Neural progenitor cell (in vitro differentiated cells): ENCODE data around the gene PDK4. TPM values are rescaled to one million over a fixed set of nuclear protein-coding genes. Genes with fewer than 3 reads are reported as not detected.
A peak's percentile ranks its signal among the peaks of the same experiment; 100 is the strongest.

Experiments
- DNase-seq: peaks from one replicate; pipeline ENCODE4 v3.0.0-alpha.2; 2016; ENCODE audit warnings: low spot score
- H2AFZ ChIP-seq: fragments of 200-600 bp; sonication (generic); replicated peaks from 2 replicates; pipeline ENCODE4 v1.6.1; 2016; ENCODE audit warnings: antibody characterized with exemption
- H3F3A ChIP-seq: fragments of 200-600 bp; sonication (generic); 2 replicates; pipeline ENCODE4 v1.6.1; 2016; ENCODE audit warnings: antibody characterized with exemption, low read depth
- H3K27ac ChIP-seq: fragments of 200-600 bp; sonication (generic); 2 replicates; pipeline ENCODE4 v1.5.1; 2016; ENCODE audit warnings: mild to moderate bottlenecking
- H3K27me3 ChIP-seq: fragments of 200-600 bp; sonication (generic); 2 replicates; pipeline ENCODE4 v1.6.1; 2016; ENCODE audit warnings: mild to moderate bottlenecking, moderate library complexity
- H3K36me3 ChIP-seq: fragments of 200-600 bp; sonication (generic); 2 replicates; pipeline ENCODE4 v1.5.1; 2016
- H3K4me1 ChIP-seq: fragments of 200-600 bp; sonication (generic); 2 replicates; pipeline ENCODE4 v1.6.1; 2016; ENCODE audit warnings: mixed run types
- H3K4me2 ChIP-seq: fragments of 200-600 bp; sonication (generic); 2 replicates; pipeline ENCODE4 v1.6.1; 2016
- H3K4me3 ChIP-seq: fragments of 200-600 bp; sonication (generic); 2 replicates; pipeline ENCODE4 v1.5.1; 2016
- H3K79me2 ChIP-seq: fragments of 200-600 bp; sonication (generic); 2 replicates; pipeline ENCODE4 v1.6.1; 2016; ENCODE audit warnings: low read depth
- H3K9ac ChIP-seq: fragments of 200-600 bp; sonication (generic); 2 replicates; pipeline ENCODE4 v1.6.1; 2016
- H3K9me3 ChIP-seq: fragments of 200-600 bp; sonication (generic); 2 replicates; pipeline ENCODE4 v1.5.1; 2016; ENCODE audit warnings: low read depth
- H4K20me1 ChIP-seq: fragments of 200-600 bp; sonication (generic); 2 replicates; pipeline ENCODE4 v1.6.1; 2016; ENCODE audit warnings: low read depth
- H3K27ac Mint-ChIP-seq: 3 replicates; pipeline ENCODE4 v1.8.0; 2021; ENCODE audit warnings: mixed read lengths
- H3K27me3 Mint-ChIP-seq: 2 replicates; pipeline ENCODE4 v1.8.0; 2022; ENCODE audit warnings: low read depth, mild to moderate bottlenecking, inconsistent platforms, moderate library complexity, mixed read lengths; ENCODE audit not compliant: insufficient read depth
- H3K36me3 Mint-ChIP-seq: 3 replicates; pipeline ENCODE4 v1.8.0; 2021; ENCODE audit warnings: mixed read lengths
- H3K4me1 Mint-ChIP-seq: 3 replicates; pipeline ENCODE4 v1.8.0; 2021; ENCODE audit warnings: mixed read lengths
- H3K4me3 Mint-ChIP-seq: 3 replicates; pipeline ENCODE4 v1.8.0; 2021; ENCODE audit warnings: mild to moderate bottlenecking, moderate library complexity, mixed read lengths
- H3K9me3 Mint-ChIP-seq: 3 replicates; pipeline ENCODE4 v1.8.0; 2020; ENCODE audit warnings: mixed read lengths
- EZH2 ChIP-seq: fragments of 200-600 bp; sonication (generic); IDR thresholded peaks from 2 replicates; pipeline ENCODE4 v1.6.1; 2017; ENCODE audit warnings: antibody characterized with exemption, mild to moderate bottlenecking, moderate library complexity
- EZH2phosphoT487 ChIP-seq: fragments of 200-600 bp; sonication (generic); IDR thresholded peaks from 2 replicates; pipeline ENCODE4 v1.6.1; 2017; ENCODE audit warnings: antibody characterized with exemption
- total RNA-seq: library from RNA; depleted of rRNA; stranded (reverse); fragments of >200 nt; gene quantifications from 2 replicates; pipeline ENCODE4 v1.2.3, GENCODE V29; 2015; ENCODE audit warnings: low replicate concordance
- TF ChIP-seq, protein P1 (sequence below): fragments of 200-600 bp; sonication (generic); IDR thresholded peaks from 2 replicates; pipeline ENCODE4 v1.5.1; 2017; ENCODE audit warnings: antibody characterized with exemption, mild to moderate bottlenecking

Gene PDK4
- total RNA-seq, 1 donor from 2014 or later: not detected

DNA sequence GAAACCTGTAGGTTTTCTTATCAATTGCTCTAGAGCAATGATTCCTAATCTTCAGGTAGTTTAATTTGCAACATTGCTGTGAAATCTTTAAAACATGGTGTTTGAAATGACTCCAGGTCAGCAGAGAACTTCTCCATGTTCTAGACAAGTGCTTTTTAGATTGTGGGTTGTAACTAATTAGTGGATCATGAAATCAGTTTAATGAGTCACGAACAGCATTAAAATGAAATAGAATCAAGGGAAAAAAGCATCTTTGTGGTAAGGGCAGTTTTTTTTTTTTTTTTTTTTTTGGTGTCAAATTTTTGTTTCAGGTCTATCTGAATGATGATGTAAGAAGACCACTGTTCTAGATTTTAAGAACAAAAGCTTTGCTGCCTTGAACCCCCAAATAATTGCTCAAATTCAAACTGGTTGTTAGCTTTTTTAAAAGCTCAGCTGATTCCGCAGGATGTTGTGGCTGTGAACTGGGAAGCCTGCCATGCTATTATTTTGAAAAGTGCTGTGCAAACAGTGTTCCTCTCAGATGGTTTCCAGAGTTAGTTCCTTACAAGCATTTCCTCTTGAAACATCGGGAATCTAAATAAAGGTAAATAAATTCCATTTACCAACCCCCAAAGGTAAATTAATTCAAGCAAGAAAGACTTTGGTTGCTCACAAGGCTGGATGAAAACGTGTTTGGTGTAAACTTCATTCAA lies 13.1 kb upstream of the PDK4 start:
- Histone ChIP-seq H3K36me3 (no peaks in the 10 kb centered on the region), H2AFZ (no peak overlapping the region), H3K27ac (no peak overlapping the region), H3K79me2 (no peaks in the 10 kb centered on the region), H3F3A (no peaks in the 10 kb centered on the region), H3K27me3 (peaks cover 30% of the 10 kb centered on the region), H4K20me1 (no peaks in the 10 kb centered on the region), H3K4me2 (no peak overlapping the region), H3K4me1 (peaks cover 6% of the 10 kb centered on the region), H3K9me3 (no peaks in the 10 kb centered on the region), H3K4me3 (no peak overlapping the region), H3K9ac (no peak overlapping the region)
- Mint-ChIP-seq H3K4me3 (no peak overlapping the region), H3K36me3 (no peaks in the 10 kb centered on the region), H3K27ac (no peak overlapping the region), H3K9me3 (peaks cover 2% of the 10 kb centered on the region), H3K27me3 (peaks cover 2% of the 10 kb centered on the region), H3K4me1 (peaks cover 22% of the 10 kb centered on the region)
- no peak for DNase-seq
- TF ChIP-seq EZH2phosphoT487: no peak
- TF ChIP-seq EZH2: no peak
- TF ChIP-seq, protein P1, sequence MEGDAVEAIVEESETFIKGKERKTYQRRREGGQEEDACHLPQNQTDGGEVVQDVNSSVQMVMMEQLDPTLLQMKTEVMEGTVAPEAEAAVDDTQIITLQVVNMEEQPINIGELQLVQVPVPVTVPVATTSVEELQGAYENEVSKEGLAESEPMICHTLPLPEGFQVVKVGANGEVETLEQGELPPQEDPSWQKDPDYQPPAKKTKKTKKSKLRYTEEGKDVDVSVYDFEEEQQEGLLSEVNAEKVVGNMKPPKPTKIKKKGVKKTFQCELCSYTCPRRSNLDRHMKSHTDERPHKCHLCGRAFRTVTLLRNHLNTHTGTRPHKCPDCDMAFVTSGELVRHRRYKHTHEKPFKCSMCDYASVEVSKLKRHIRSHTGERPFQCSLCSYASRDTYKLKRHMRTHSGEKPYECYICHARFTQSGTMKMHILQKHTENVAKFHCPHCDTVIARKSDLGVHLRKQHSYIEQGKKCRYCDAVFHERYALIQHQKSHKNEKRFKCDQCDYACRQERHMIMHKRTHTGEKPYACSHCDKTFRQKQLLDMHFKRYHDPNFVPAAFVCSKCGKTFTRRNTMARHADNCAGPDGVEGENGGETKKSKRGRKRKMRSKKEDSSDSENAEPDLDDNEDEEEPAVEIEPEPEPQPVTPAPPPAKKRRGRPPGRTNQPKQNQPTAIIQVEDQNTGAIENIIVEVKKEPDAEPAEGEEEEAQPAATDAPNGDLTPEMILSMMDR: no peak

DNA sequence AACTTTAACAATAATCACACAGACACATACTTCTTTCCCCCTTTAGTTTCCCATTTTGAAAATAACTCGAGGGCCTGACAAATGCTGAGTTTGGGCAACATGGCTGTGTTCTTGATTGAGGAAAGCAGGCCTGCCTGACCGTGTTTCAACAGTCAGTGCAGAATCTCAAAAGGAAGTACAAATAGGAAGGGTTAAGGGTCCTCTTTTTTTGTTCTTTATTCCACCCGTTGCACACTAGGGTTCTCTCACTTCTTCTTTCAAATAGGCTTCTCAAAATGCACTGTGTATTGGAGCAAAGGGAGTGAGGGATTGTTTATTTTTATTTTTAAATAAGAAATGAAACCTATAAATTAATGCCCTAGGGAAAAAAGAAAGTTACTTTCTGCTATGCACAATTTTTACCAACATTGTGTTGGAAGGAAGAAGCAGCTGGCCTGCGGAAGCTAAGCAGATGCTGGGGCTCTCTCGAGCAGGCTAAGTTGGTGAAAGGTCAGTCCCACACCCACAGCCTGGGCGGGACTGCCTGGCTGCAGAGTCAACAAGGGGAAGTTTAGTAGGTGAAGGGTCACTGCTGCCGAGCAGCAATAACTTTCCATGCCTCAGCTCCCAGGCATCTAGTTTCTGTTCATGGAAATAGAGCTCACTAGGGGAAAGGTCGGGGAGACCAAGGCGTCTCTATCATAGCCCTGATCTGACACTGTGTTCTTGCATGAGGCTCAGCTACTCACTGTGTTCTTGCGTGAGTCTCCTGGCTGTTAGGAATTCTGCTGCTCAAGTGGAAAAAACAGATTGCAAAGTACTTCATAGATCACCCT lies 12.2 kb upstream of the PDK4 start:
- Histone ChIP-seq H3K27ac (no peak overlapping the region), H3K9ac (no peak overlapping the region), H3K4me1 (peaks cover 6% of the 10 kb centered on the region), H2AFZ (no peak overlapping the region), H4K20me1 (no peaks in the 10 kb centered on the region), H3K4me3 (no peak overlapping the region), H3K9me3 (no peaks in the 10 kb centered on the region), H3K36me3 (no peaks in the 10 kb centered on the region), H3K4me2 (no peak overlapping the region), H3K79me2 (no peaks in the 10 kb centered on the region), H3K27me3 (peaks cover 30% of the 10 kb centered on the region), H3F3A (no peaks in the 10 kb centered on the region)
- Mint-ChIP-seq H3K27ac (no peak overlapping the region), H3K27me3 (peaks cover 2% of the 10 kb centered on the region), H3K9me3 (no peaks in the 10 kb centered on the region), H3K36me3 (no peaks in the 10 kb centered on the region), H3K4me1 (peaks cover 22% of the 10 kb centered on the region), H3K4me3 (peak overlapping the region; percentile 70)
- DNase-seq: peak; percentile 3
- TF ChIP-seq EZH2: no peak
- no peak for TF ChIP-seq EZH2phosphoT487
- TF ChIP-seq, protein P1: no peak

DNA sequence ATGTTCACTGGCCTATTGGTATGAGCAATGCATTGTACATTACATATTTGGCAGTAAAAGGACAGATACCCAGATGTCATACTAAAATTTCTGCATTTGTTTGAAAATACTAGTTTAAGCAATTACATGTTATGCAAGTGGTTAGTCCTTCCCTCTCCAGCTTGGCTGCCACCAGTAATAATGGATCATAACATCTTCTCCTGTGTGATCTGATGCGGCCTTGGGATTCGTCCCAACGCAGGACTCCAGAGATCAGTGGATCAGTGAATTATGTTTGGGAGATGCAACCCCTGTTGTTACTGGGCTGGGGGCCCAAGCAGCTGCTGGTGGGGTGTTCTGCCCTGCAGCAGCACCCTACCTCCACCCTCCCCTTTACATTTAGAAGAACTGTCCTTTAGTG lies 11.2 kb upstream of the PDK4 start:
- Mint-ChIP-seq H3K4me1 (peaks cover 22% of the 10 kb centered on the region), H3K4me3 (no peak overlapping the region), H3K9me3 (no peaks in the 10 kb centered on the region), H3K27ac (no peak overlapping the region), H3K36me3 (no peaks in the 10 kb centered on the region), H3K27me3 (peaks cover 2% of the 10 kb centered on the region)
- no peak overlapping the region for H3K9ac ChIP-seq
- DNase-seq: no peak
- H4K20me1 ChIP-seq: no peaks in the 10 kb centered on the region
- no peaks in the 10 kb centered on the region for H3K79me2 ChIP-seq
- peaks cover 6% of the 10 kb centered on the region for H3K4me1 ChIP-seq
- TF ChIP-seq EZH2phosphoT487 (no peak), EZH2 (no peak)
- TF ChIP-seq, protein P1: no peak
- H3K4me3 ChIP-seq: no peak overlapping the region
- no peaks in the 10 kb centered on the region for H3F3A ChIP-seq
- H3K4me2 ChIP-seq: no peak overlapping the region
- no peak overlapping the region for H3K27ac ChIP-seq
- no peak overlapping the region for H2AFZ ChIP-seq
- H3K27me3 ChIP-seq: peaks cover 30% of the 10 kb centered on the region
- no peaks in the 10 kb centered on the region for H3K36me3 ChIP-seq
- no peaks in the 10 kb centered on the region for H3K9me3 ChIP-seq
